Choroid plexus epithelial cell (primary cell): ENCODE data around the gene ZNF574.

Source experiments
- DNase-seq: peaks from one replicate; pipeline ENCODE4 v3.0.0-alpha.2; 2010; ENCODE audit warnings: low read depth
- H3K4me3 ChIP-seq: 2 replicates; pipeline ENCODE4 v1.5.1; 2011; ENCODE audit warnings: low read depth, mild to moderate bottlenecking, control low read depth, low read length, moderate library complexity
- CTCF ChIP-seq: conservative IDR thresholded peaks from 2 replicates; pipeline ENCODE4 v1.5.1; 2011; ENCODE audit warnings: low read depth, mild to moderate bottlenecking, control low read depth, inconsistent platforms, low read length, moderate library complexity

Gene ZNF574

GRCh38 chr19:42048992-42049391 is 27.0 kb upstream of the ZNF574 start:
- DNase-seq: no peak
- no peak overlapping the region for H3K4me3 ChIP-seq
- no peak for TF ChIP-seq CTCF

- DNase-seq: no peak
- H3K4me3 ChIP-seq: no peak overlapping the region
- TF ChIP-seq CTCF: no peak
Measured at GRCh38 chr19:42051166-42052115, 24.5 kb upstream of the ZNF574 start.

- TF ChIP-seq CTCF: no peak
- DNase-seq: no peak
- no peak overlapping the region for H3K4me3 ChIP-seq
Measured at GRCh38 chr19:42052241-42052863, 23.6 kb upstream of the ZNF574 start.

GRCh38 chr19:42053037-42053935 is 22.7 kb upstream of the ZNF574 start:
- H3K4me3 ChIP-seq: no peak overlapping the region
- TF ChIP-seq CTCF: no peak
- DNase-seq: no peak

GRCh38 chr19:42054205-42054604 is 21.8 kb upstream of the ZNF574 start:
- no peak for TF ChIP-seq CTCF

GRCh38 chr19:42057846-42058245 is 18.1 kb upstream of the ZNF574 start:
- no peak for DNase-seq
- H3K4me3 ChIP-seq: no peak overlapping the region
- TF ChIP-seq CTCF: no peak

More at GRCh38 chr19:42054205-42054604, 21.8 kb upstream of the ZNF574 start:
- no peak for DNase-seq
- H3K4me3 ChIP-seq: no peak overlapping the region
